ENCODE measurements around the gene GNAZ. TPM values are rescaled to one million over a fixed set of nuclear protein-coding genes. Genes with fewer than 3 reads are reported as not detected.

The GNAZ gene
- total and polyA plus RNA-seq, 2 donors (not counting 1 experiment from before 2014, with no cell fraction given), result 2.8 to 9.1 TPM

DNA sequence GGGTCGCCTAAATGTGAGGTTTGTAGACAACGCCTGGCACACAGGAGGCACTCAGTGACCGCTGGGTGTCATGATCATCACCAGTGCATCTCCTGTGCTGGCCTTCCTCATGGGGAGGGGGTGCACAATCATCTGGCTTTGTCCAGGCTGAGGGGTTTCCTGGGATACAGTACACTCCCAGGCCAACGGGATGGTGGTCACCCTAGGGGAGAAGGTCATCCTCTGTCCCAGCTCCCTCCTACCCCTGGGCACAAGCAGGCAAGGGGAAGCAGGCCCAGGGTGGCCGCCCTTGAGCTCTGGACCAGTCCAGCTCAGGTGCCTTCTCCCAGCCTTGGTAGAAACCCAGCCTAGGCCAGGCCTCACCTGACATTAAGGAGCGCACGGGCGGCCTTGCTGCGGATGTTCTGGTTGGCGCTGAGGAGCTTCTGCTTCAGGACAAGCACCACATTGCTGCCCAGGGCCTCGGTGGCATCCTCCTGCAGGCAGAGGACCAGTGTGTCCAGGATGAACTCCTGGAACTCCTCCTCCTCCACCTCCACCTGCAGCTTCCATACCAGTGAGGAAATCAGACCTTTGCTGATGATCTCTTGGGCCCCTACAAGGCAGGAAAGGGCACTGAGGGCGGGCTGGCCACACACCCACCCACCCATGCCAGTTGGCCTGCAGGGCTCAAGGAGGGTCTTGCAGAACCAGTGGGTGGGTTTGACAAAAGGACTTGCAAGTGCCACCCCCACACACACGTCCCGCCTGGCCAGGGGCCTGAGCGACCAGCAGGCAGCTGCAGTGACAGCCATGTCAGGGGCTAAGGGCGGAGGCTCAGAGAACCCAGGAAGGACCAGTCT, 6.6 kb upstream of the GNAZ start:
- no peak for ATAC-seq (ENCODE audit: low read depth)
- H3K4me3 ChIP-seq (ENCODE audit: control extremely low read depth in 1 of 5, extremely low read depth in 1 of 5, insufficient read depth in 1 of 5, low read depth in 2 of 5, low read length in 4 of 5), result no peak overlapping the region
- H3K27ac ChIP-seq (ENCODE audit: low read length in 2 of 2), result no peak overlapping the region
- intact Hi-C loops (cut with micrococcal nuclease), result no loop called here
- no peak overlapping the region for H3K9ac ChIP-seq (ENCODE audit: low read length)
- no peaks in the 10 kb centered on the region for H3K9me3 ChIP-seq (ENCODE audit: control extremely low read depth in 1 of 3, control insufficient read depth in 2 of 3, insufficient read depth in 1 of 3, low read length in 2 of 3)
- peaks cover 3 to 22% of the 10 kb centered on the region in 2 donors for H3K4me1 ChIP-seq (ENCODE audit: control insufficient read depth in 2 of 2, insufficient read depth in 2 of 2, low read length in 2 of 2)
- Mint-ChIP-seq H3K4me1 (peaks cover 23% of the 10 kb centered on the region), H3K27me3 (no peaks in the 10 kb centered on the region), H3K9me3 (ENCODE audit: insufficient read depth) (no peaks in the 10 kb centered on the region), H3K27ac (no peak overlapping the region), H3K4me3 (no peak overlapping the region)
- H3K36me3 ChIP-seq (replicated peaks in 1 of 2; ENCODE audit: control extremely low read depth in 1 of 2, control insufficient read depth in 1 of 2, extremely low read depth in 1 of 2, insufficient read depth in 2 of 2, low read length in 1 of 2), result no peaks in the 10 kb centered on the region
- ChIA-PET POLR2A (no interaction called here), CTCF (interaction anchor here (1.0 kb wide), 1 partner anchor 104 kb away, joined by 3 read pairs; no protein-coding TSS in a partner anchor)
- no peaks in the 10 kb centered on the region for H4K20me1 ChIP-seq (ENCODE audit: control insufficient read depth, insufficient read depth, low read length, poor library complexity, severe bottlenecking)
- no peaks in the 10 kb centered on the region for H3K79me2 ChIP-seq (ENCODE audit: control insufficient read depth, insufficient read depth, low read length)
- H3K4me2 ChIP-seq (replicated peaks; ENCODE audit: low read depth, low read length, poor library complexity, severe bottlenecking), result no peak overlapping the region
- H2AFZ ChIP-seq (ENCODE audit: insufficient read depth, low read depth, low read length, poor library complexity, severe bottlenecking), result no peak overlapping the region
- TF ChIP-seq EZH2 (IDR thresholded peaks at IDR 0.05; ENCODE audit: borderline replicate concordance, insufficient read depth, low read depth, low read length, poor library complexity, severe bottlenecking), result no peak
- TF ChIP-seq, protein P1, sequence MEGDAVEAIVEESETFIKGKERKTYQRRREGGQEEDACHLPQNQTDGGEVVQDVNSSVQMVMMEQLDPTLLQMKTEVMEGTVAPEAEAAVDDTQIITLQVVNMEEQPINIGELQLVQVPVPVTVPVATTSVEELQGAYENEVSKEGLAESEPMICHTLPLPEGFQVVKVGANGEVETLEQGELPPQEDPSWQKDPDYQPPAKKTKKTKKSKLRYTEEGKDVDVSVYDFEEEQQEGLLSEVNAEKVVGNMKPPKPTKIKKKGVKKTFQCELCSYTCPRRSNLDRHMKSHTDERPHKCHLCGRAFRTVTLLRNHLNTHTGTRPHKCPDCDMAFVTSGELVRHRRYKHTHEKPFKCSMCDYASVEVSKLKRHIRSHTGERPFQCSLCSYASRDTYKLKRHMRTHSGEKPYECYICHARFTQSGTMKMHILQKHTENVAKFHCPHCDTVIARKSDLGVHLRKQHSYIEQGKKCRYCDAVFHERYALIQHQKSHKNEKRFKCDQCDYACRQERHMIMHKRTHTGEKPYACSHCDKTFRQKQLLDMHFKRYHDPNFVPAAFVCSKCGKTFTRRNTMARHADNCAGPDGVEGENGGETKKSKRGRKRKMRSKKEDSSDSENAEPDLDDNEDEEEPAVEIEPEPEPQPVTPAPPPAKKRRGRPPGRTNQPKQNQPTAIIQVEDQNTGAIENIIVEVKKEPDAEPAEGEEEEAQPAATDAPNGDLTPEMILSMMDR (IDR thresholded peaks at IDR 0.05), result no peak
- DNase-seq, result no peak
- WGBS (ENCODE audit: insufficient coverage), result 94% methylated on average over 13 of the region's 16 CpGs
- no peaks in the 10 kb centered on the region for H3K27me3 ChIP-seq (replicated peaks in 1 of 4; ENCODE audit: control extremely low read depth in 1 of 4, control insufficient read depth in 3 of 4, insufficient read depth in 4 of 4, low read length in 3 of 4)

DNA sequence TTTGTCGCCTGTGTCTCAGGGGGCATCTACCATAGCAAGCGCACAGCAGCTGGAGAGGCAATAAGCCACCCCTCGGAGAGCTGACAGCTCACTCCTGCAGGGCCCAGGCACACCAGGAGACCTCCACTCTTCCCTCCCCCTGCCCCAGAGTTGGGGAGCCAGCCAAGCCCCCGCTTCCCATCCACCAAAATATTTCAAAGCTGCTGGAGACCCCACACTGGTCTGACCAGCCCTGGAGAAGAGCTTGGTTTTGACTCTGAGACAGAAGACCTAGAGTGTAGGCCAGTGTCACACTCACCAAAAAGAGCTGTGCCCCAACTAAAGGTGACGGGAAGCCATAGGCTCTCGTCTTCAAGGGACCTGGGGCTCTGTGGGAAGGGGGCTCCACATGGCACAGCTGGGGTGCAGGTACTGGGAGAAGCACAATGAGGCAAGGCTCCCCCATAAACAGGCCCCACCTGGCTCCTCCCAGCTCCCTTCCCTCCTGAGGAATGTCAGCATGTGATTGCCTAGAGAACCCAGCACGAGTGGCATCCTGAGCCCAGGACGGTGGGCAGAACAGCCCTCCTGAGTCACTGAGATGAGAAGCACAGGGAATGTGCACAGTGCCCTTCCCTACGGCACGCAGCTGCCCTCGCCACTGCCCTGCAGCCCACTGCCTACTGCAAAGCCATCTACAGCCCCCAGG, 5.8 kb upstream of the GNAZ start:
- CTCF ChIA-PET, result interaction anchor here (1.0 kb wide), 1 partner anchor 104 kb away, joined by 3 read pairs; no protein-coding TSS in a partner anchor

More for the DNA sequence above, 5.8 kb upstream of the GNAZ start:
- Histone ChIP-seq H3K9me3 (ENCODE audit: control extremely low read depth in 1 of 3, control insufficient read depth in 2 of 3, insufficient read depth in 1 of 3, low read length in 2 of 3) (no peaks in the 10 kb centered on the region), H3K4me2 (replicated peaks; ENCODE audit: low read depth, low read length, poor library complexity, severe bottlenecking) (no peak overlapping the region), H3K4me1 (ENCODE audit: control insufficient read depth in 2 of 2, insufficient read depth in 2 of 2, low read length in 2 of 2) (peaks cover 0 to 16% of the 10 kb centered on the region in 2 donors), H3K36me3 (replicated peaks in 1 of 2; ENCODE audit: control extremely low read depth in 1 of 2, control insufficient read depth in 1 of 2, extremely low read depth in 1 of 2, insufficient read depth in 2 of 2, low read length in 1 of 2) (no peaks in the 10 kb centered on the region), H2AFZ (ENCODE audit: insufficient read depth, low read depth, low read length, poor library complexity, severe bottlenecking) (no peak overlapping the region), H3K4me3 (ENCODE audit: control extremely low read depth in 1 of 5, extremely low read depth in 1 of 5, insufficient read depth in 1 of 5, low read depth in 2 of 5, low read length in 4 of 5) (no peak overlapping the region), H4K20me1 (ENCODE audit: control insufficient read depth, insufficient read depth, low read length, poor library complexity, severe bottlenecking) (no peaks in the 10 kb centered on the region), H3K27me3 (replicated peaks in 1 of 4; ENCODE audit: control extremely low read depth in 1 of 4, control insufficient read depth in 3 of 4, insufficient read depth in 4 of 4, low read length in 3 of 4) (no peaks in the 10 kb centered on the region), H3K27ac (ENCODE audit: low read length in 2 of 2) (no peak overlapping the region), H3K9ac (ENCODE audit: low read length) (no peak overlapping the region), H3K79me2 (ENCODE audit: control insufficient read depth, insufficient read depth, low read length) (no peaks in the 10 kb centered on the region)
- POLR2A ChIA-PET, result no interaction called here
- DNase-seq (no peak), ATAC-seq (ENCODE audit: low read depth) (no peak)
- Mint-ChIP-seq H3K27me3 (no peaks in the 10 kb centered on the region), H3K4me1 (peaks cover 24% of the 10 kb centered on the region), H3K27ac (no peak overlapping the region), H3K9me3 (ENCODE audit: insufficient read depth) (no peaks in the 10 kb centered on the region), H3K4me3 (no peak overlapping the region)
- intact Hi-C loops (cut with micrococcal nuclease), result no loop called here
- WGBS (ENCODE audit: insufficient coverage), result 90% methylated on average over 10 of the region's 11 CpGs
- no peak for TF ChIP-seq EZH2 (IDR thresholded peaks at IDR 0.05; ENCODE audit: borderline replicate concordance, insufficient read depth, low read depth, low read length, poor library complexity, severe bottlenecking)
- TF ChIP-seq, protein P1 (IDR thresholded peaks at IDR 0.05), result no peak

Data from B cell (primary cell).